HuH-7.5 (cell line): Measurements from ENCODE around the gene WIPF3.

Experiments
- DNase-seq: peaks from one replicate; pipeline ENCODE4 v3.0.0; 2011; ENCODE audit warnings: low spot score

The WIPF3 gene, protein sequence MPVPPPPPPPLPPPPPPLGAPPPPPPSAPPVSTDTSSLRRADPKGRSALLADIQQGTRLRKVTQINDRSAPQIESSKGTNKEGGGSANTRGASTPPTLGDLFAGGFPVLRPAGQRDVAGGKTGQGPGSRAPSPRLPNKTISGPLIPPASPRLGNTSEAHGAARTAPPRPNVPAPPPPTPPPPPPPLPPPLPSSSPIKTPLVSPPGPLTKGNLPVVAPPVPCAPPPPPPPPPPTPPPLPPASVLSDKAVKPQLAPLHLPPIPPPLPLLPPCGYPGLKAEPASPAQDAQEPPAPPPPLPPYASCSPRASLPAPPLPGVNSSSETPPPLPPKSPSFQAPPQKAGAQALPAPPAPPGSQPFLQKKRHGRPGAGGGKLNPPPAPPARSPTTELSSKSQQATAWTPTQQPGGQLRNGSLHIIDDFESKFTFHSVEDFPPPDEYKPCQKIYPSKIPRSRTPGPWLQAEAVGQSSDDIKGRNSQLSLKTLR

DNA sequence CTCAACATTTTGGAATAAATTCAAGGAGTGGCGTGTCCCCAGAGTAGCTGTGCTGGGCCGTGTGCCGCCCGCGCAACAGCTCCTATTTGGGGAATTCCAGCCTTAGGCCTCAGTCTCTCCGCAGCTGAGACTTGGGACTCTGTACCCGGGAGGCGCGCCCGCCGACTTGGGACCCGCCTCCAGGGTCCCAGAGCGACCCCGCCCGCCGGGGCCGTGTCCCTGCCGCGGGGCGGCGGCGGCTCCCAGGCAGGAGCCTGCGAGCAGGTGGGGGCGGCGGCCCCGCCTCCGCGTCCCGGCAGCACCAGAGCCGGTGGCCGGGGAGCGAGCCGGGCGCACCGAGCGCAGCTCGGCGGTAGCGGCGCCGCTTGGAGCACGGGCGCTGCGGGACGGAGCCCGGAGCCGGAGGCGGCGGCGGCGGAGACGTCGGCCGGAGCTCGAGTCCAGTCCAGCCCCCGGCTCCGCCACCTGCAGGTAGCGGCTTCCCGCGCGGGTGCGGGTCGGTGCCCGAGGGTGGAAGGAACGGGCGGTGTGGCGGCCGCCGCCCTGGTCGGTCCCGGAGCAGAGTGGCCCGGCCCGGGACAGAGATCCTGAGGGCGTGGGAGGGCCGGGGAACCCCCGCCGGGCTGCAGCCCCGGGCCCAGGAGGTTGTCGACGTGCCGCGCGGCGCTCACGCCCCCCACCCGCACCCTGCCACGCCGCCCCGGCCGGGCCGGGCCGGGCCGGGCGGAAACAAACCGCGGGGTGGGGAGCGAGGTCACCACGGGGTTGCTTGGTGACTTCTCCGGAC is at the start of gene WIPF3:
Gene WIPF3, plus strand, starts transcription at position 301 of the 787 bp plus-strand sequence. CDS start 28,217 bp downstream, outside the sequence.
- peak; percentile 43 for DNase-seq

DNA sequence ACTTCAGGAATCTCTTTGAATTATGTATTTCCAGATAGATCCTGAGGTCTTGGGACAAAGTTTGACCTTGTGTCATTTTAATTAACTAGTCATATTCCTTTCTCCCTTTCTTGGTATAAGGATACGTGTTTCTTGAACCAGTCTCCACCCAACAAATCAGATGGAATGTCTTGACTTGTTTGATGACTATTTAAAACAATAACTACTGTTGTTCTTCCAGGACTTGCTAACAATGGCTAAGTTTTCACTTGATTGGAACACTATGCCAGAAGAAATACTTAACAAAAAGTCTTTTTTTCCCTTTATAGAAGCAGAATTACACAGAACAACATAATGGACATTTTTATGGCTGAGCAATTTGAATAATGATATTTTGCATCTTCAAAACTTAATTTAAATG is 43.0 kb upstream of the WIPF3 start:
- no peak for DNase-seq

DNA sequence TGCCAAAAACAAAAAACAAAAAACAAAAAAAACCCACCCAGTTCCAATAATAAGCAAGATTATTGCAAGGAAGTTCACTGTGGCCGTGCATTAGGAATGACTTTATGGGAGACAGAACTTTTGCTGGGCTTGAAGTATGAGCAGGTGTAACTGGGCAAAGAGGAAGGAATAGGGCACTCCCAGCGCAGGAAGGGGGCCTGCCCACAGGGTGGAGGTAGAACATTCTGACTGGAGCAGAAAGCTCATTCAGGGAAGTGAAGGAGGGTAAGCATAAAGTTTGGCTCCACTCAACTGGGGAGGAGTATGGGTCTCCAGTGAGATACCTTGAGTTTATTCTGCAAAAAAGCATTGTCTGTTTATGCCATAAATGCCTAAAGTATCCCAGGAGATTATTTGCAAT is 42.1 kb upstream of the WIPF3 start:
- no peak for DNase-seq

DNA sequence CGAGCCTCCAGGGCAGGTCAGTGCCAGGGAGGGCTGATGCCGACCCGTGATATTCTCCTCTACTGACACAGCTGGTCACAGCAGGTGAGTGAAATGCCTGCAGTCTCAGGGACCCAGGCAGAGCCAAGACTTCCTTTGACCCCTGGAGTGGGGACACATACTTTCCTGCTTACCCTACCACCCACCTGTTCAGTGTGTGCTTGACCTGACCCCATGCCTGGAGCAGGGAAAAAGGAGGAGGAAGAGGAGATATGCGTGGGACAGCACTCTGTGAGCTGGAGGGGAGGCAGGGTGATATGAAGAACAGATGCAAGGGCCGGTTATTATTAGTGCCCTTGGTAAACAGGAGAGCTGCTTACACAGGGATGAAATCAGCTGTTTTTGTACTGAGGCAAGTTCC is 40.8 kb upstream of the WIPF3 start:
- DNase-seq, result no peak

DNA sequence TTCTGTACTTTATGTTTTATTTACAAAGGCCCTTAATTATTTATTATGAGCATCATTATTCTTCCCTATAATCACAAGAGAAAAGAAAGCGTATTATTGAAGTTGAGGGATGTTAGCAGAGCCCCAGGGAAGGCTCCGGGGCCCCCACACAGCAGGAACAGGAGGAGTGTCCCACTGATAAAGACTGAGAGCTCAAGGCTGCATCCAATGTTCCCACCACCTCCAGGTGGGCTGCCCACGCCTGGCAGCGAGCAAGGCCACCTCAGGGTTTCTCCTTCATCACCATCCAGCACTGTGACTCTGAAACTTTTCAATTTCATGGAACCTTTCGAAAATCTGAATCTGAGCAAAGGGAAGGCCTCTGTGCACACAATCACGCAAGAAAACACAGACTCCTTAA is 35.9 kb upstream of the WIPF3 start:
- DNase-seq, result no peak

DNA sequence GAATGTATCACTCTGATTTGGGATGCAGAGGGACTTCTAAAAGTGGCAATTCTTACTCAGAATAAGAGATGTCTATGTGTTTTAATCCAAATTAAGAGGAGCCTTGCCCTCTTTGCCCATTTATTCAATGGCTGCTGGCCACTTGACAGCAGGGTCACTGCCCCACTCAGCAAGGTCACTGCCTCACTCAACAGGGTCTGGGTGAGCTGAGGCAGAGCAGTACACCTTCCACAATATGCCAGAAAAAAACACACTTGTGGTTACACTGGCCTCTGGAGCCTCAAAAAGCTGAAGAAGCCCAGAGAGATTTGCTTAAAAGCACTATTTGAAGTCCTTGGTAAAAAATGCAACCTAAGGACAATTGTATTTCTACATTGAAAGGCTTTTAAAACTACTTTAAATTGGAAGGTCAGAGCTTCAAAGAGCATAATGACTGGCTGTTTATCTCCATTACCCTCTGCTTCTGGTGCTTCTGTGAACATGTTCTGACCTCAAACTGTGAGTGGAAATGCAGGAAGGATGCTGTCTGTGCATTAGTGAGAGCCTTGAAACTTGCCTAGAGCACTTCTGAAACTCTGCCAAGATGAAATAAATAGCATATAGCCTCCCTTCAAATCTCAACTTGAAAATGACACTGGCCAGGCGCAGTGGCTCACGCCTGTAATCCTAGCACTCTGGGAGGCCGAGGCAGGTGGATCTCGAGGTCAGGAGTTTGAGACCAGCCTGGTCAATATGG is 35.1 kb upstream of the WIPF3 start:
- DNase-seq, result no peak

DNA sequence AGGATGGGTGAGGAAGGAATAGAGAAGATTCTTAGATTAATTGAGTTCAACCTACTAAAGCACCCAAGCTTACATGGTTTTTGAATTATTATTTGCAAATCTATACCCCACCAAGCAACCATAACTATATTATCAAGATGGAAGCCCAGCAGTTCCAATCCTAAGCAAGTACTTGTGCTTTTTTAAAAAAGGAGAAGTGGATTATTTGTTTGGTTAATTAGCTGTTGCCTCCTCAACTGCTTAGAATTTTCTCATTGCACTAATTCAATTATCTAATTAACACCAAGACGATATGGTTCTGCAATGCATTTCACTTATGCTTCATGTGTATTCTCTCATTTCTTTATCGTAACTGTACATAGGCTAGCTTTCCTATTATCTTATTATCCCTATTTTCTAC is 27.3 kb upstream of the WIPF3 start:
- DNase-seq, result no peak

DNA sequence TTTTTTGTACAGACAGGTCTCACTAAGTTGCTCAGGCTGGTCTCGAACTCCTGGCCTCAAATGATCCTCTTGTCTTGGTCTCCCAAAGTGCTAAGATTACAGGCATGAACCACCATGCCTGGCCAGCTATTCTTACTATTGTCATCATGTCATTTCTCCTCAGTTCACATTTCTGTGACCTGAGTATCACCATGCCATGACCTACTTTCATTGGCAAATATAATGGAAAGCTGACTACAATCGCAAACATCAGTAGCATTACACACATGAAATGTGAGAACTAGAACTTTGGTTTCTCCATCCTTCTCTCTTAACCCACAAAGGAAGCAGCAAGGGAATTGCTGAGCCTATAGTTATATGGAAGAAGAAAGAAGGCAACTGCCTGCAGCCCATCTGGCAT is 26.0 kb upstream of the WIPF3 start:
- no peak for DNase-seq

DNA sequence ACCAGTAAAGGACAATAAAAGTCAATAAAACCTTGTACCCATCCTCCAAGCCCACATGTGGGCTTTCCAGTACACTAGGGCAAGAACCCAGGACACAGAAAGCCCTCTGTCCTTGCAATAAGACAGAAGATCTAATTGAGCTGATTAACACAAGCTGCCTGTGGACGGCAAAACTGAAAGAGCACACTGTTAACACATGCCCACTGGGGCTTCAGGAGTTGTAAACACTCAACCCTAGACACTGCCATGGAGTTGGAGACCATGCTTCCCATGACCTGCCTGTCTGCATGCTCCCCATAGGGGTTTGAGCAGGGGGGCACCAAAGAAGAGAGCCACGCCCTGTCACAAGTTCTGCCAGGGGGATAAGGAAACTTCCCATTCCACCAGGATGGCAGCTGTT is 22.6 kb upstream of the WIPF3 start:
- DNase-seq, result no peak

DNA sequence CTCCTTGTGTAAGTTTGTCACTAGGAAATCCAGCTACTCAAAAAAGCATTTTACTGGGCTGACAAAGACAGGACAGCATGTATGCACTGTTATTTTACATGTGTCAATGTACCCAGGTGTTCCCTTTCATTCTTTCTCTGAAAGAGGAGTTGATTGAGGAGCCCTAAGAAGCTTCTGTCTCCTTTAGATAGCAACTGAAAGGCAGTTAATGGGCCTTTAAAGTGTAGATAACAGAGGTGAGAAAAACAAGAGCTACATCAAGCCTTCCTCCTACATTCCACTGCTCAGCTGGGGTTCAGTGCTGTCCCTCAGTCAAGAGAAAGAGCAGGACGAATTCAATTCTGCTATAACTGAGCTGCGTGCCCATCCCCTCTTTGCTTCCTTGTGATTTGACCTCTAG is 12.8 kb upstream of the WIPF3 start:
- no peak for DNase-seq

DNA sequence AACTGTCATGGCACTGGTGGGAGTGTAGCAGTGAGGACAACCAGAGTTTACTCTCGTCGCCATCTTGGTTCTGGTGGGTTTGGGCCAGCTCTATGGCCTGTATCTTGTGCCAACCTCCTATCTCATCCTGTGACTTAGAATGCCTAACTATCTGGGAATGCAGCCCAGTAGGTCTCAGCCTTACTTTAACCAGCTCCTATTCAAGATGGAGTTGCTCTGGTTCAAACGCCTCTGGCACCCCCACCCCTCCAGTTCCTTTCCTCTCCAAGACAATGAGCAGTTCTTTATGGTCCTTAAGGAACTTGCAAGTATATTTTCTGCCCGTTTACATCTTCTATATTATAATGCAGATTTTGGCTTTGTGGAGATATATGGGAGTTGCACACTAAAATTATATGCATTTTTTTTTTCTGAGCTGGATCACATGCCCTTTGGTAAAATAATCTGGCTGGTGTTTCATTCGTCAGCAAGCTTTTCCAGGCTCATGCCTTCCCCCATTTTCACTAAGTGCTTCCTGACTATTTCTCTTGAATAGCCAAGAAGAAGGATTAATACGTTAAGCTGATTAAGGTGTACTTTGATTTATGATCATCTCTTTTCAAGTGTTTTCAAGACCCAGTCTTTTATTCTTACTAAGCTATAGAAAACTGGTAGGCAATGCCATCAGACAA is 11.2 kb upstream of the WIPF3 start:
- no peak for DNase-seq

DNA sequence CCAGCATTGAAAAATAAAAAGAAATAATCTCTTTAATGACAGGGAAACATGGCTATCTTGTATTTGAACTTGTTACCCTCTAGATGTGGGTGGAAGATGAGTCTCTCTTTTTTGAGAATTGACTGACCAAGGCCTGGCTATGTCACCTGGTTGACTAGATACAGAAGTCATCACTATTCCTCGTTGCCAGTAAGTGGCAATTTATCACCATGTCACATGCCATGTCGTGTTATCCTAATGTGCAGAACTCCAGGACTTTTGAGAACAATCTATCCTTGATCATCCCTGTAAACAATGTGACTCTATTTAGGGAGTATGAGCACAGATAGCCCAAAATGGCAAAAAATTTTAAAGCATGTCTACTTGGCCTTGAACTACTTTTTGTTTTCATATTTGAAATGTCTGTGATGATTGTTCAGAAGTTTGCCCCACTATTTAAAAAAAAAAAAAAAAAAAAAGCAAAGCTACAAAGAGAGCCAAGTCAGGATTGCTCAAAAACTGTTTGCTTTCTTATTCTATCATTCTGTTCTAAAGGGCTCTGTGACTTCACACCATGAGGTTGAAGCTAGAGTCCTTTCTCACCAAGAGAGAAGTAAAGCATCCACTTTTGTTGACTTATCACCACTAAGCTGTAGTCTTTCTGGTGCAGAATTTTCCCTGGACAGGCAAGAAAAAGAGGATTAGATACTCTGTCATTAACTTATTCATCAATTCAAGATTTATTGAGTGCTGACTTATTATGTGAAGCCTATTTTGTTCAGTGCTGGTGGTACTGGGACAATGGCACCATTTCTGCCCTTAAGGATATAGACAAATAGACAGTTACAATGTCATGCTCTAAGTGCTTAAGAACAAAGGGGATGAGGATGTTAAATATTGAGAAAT is 10.4 kb upstream of the WIPF3 start:
- no peak for DNase-seq

DNA sequence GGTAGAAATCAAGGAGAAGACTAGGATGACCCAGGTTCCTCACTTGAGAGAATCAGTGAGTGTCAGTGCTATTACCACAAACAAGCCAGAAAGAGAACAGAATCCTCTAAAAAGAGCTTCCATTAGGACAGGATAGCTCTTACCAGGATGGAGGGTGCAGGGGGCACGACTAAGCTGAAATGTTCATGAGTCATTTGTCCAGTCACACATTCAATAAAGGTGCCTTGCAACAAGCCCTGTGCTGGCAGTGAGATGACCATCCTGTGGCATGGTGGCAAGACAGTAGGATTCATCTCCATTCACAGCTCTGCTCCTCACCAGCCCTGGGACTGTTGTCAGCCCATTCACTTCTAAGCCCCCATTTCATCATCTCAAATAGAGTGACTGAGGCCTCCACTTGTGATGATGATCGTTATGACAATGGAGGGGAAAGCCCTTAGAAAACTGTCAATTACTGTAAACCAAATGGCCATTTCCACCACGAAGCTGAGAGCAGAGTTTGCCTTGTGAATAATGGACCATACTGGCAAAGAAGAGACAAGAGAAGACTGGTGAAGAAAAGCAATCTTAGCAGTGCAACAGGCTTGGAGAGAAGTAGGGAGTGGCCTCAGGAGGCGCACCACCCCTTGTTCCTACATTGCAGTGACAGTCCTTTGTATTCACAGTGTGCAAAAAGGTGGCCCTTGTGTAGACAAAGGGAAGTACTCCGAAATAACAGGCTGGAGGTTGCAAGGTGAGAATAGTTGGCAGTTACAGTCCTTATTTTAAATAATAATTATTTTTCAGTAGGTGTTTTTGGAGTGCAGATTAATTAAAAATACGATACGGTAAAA is 9.0 kb upstream of the WIPF3 start:
- DNase-seq, result no peak

DNA sequence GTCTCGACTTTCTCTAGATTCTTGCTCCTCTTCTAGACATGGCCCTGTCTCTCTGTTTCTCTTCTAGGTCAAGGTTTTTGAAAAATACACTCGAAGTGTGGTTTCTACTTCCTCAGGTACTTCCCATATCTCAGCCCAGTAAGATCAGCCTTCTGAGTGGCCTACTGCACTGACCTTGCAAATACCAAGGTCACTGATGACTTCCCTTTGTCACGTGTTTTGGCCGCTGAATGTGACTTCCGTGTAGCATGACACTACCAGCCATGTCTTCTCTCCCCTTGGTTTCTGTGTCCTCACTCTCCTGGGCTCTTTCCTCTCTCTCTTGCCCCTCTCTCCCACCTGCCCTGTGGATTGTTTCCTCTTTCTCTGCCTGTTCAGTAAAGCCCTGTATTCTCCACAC is 7.9 kb upstream of the WIPF3 start:
- no peak for DNase-seq

DNA sequence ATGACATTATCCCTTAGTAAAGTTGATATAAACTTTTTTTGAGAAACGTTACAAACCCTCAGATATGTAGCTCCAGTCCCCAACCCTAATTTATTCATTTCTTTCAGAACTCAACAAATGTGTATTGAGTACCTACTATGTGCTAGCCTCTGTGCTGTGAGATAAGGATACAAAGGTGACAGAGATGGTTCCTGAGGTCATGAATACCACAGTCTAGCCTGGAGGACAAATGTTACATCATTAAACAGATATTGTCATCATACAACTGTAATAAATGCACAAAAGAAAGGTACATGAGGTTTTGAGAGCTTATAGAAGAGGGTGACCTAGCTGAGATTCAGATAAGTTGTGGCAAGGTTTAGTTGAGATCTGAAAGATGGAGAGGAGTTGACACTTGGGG is 4.4 kb upstream of the WIPF3 start:
- DNase-seq, result no peak

DNA sequence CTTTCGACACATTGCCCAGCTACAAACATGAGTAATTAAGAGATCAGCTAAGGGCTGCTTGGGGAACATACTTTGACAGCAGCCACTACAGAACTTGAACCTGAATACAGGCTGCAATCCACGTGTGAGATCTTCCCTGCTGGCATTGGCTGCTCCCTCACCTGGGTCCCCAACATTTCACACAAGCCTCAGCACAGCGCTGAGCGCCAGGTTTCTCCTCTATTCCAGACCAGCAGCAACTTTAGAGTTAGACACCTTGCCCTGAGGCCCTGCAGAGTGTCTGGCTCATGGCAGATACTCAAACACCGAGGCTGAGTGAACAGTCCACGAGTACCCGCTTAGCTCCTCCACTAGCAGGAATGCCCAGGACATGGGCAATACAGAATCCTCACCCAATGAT is 1.3 kb upstream of the WIPF3 start:
- no peak for DNase-seq

DNA sequence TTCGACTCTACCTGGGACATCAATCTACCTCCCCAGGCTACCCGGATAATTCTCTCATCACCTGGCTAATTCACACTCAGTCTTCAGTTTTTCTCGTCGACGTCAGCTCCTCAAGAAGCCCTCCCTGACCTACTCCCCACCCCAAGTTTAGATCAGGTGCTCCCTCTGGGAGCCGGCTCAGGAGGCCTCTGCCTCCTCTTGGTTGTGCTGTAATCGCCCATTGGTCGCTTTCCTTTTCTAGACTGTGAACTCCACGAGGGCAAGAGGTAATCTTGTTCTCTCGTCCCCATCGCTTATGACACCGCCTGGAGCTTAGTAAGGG is 461 bp upstream of the WIPF3 start:
- DNase-seq, result no peak

DNA sequence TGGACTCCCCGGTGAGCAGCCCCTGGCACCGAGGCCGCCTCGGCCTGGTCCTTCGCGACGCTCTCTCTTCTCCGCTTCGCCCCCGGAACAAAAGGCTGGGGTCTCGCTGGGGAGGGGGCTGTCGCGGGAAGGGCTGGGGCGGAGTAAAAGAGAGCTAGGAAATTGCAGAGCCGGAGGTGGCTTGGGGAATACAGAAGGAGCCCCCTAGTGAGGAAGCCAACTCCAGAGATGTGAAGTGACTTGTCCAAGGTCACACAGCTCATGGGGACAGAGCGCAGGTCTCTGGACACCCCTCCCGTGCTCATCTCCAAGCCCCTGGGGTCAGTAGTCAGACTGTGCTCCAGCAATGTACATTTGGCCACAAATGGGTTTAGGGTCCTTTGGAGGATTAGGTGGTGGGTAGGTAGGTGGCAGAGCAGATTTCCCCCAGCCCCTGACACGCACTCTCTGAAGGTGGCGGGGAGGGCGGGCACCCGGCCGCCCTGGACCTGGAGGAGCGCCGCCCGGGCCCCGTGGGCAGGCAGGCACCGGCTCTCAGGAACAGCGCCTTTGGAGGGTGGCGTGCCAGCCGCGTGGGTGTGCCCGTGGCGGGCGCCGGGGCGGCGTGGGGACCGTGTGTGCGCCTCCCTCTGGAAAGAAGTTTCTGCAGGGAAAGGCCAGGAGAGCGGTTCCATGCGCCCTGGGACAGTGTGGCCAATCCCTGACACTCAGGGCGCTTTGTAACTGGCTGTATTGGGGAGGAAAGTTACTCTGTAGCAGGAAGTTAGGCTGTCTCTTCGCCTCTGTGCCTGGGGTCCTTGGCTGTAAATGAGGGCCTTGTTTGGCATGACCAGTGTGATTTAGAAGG is 910 bp downstream of the WIPF3 start:
- peak; percentile 69 for DNase-seq

DNA sequence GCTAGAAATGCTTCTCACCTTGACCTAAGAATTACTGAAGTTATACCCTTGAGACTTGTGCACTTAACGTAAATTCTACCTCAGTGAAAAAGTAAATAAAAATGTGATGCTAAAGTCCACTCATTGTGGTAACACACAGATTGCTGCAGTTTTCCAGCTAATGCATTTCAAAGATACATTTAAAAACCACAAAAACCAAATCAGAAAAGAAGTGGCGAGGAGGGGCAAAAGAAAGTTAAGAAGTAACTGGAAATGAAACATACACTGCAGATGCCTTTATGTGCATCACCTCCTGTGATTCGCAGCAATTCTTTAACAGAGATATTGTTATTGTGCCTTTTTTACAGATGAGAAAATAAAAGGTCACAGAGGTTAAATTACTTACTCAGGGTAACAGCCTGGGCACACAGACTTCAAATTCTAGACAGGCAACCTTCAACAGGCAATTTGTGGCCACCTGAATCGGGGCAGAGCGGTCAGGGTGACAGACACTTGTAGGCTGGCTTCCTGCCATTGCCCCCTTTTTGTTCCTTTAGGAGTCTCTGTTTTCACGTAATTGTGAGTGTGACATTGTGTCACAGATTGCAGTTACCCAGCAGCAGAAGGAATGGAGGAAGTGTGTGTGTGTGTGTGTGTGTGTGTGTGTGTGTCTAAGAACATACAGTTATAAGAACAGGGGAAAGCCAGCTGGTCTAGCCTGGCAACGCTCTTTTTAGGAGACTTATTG is 1.9 kb downstream of the WIPF3 start:
- DNase-seq, result no peak
